ENCODE measurements around the gene SQSTM1.

Gene SQSTM1

DNA sequence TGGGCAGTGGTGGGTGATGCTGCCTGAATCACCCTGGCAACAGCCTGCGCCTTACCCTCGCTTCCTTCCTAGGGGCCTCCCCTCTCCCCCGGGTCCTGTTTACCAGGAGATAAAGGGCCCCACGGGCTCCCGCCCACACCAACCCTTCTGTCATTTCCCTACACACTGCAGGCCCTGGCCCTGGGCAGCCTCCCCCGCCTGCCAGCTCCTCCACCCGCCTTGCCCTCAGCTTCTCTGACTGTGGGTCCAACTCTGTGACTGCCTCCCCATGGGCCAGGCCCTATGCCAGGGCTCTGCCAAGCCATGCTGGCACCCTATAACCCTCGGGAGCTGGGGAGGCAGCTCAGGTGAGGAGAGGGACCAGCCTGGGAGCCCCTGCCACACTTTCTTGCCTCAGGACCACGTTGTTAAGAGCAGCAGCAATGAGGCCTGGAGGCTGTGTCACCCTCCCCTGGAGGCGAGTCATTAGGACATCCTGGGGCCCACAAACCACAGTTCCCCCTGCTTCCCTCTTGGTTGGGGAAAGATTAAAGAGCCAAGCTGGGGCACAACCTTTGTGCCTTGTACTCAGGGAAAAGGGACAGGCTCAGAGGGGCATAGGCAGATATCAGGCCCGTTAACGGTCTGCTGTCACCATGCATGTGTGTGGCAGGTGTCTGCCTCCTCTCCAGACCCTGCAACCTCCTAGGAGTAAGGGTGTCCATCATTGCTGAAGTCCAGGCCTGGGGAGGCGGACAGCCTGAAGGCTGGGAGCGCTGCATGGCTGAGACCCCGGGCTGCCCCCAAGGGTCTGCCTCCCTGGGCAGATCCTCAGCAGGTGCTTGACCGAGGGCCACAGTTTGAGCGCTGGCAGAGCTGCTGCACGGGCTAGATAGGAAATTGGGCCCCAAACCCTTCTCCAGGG, 16.8 kb upstream of the SQSTM1 start:
- DNase-seq (ENCODE audit: extremely low spot score) = no peak
- TF ChIP-seq, protein P1, sequence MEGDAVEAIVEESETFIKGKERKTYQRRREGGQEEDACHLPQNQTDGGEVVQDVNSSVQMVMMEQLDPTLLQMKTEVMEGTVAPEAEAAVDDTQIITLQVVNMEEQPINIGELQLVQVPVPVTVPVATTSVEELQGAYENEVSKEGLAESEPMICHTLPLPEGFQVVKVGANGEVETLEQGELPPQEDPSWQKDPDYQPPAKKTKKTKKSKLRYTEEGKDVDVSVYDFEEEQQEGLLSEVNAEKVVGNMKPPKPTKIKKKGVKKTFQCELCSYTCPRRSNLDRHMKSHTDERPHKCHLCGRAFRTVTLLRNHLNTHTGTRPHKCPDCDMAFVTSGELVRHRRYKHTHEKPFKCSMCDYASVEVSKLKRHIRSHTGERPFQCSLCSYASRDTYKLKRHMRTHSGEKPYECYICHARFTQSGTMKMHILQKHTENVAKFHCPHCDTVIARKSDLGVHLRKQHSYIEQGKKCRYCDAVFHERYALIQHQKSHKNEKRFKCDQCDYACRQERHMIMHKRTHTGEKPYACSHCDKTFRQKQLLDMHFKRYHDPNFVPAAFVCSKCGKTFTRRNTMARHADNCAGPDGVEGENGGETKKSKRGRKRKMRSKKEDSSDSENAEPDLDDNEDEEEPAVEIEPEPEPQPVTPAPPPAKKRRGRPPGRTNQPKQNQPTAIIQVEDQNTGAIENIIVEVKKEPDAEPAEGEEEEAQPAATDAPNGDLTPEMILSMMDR (IDR thresholded peaks at IDR 0.05; ENCODE audit: control extremely low read depth, extremely low read depth, low read depth, missing control alignments) = no peak
- ChIA-PET CTCF (interaction anchor here (1.1 to 3.5 kb wide), 5 partner anchors 36 to 512 kb away, joined by 3 to 20 read pairs (median 6); no protein-coding TSS in a partner anchor), POLR2A (interaction anchor here (0.5 to 1.3 kb wide), 3 partner anchors 17 to 181 kb away, joined by 4 read pairs; partner anchors contain the start of genes HNRNPH1 and SQSTM1)

GRCh38 chr5:179804555-179804947, 16.2 kb upstream of the SQSTM1 start:
- ChIA-PET POLR2A (interaction anchor here (1.3 kb wide), 1 partner anchor 181 kb away, joined by 4 read pairs; the partner anchor contains the start of gene HNRNPH1), CTCF (interaction anchor here (1.1 to 3.5 kb wide), 3 partner anchors 37 to 511 kb away, joined by 3 to 10 read pairs (median 3); no protein-coding TSS in a partner anchor)
- DNase-seq (ENCODE audit: extremely low spot score) = no peak

GRCh38 chr5:179805070-179805528, 15.6 kb upstream of the SQSTM1 start:
- DNase-seq (ENCODE audit: extremely low spot score) = no peak
- ChIA-PET POLR2A (no interaction called here), CTCF (no interaction called here)
- TF ChIP-seq, protein P1 (IDR thresholded peaks at IDR 0.05; ENCODE audit: control extremely low read depth, extremely low read depth, low read depth, missing control alignments) = no peak

More at GRCh38 chr5:179804555-179804947, 16.2 kb upstream of the SQSTM1 start:
- TF ChIP-seq, protein P1 (IDR thresholded peaks at IDR 0.05; ENCODE audit: control extremely low read depth, extremely low read depth, low read depth, missing control alignments) = no peak

DNA sequence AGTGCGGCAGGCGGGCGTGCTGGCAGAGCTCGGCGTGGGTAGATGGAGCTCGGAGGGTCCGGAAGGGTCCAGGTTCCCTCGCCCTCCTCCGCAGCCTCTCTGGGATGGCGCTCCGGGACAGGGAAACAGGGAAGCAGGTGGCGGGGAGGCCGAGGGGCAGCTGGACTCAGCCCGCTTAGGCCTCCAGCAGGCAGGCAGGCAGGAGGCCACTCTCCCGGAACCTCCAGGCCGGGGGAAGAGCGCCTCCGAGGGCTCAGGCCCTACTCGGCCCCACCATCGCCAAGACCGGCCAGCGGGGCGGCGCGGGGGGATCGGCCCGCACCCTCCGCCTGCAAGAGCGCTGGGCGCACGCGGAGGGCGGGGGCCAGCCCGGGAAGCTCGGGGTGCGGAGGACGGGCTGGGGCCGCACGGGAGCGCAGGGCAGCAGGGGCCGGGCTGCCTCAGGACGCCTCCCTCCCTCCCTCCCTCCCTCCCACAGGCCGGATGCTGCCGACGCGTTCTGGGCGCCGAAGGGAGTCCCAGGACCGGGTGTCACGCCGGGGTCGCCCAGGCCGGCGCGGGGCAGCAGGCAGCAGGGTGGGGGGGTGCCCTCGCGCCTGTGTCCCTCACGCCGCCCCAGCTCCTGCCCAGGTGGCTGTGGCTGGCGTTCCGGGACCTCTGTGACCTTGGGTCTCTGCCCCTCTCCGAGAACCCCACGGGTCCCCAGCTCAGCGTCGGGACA, 15.0 kb upstream of the SQSTM1 start:
- CTCF ChIA-PET = interaction anchor here (0.9 kb wide), 1 partner anchor 17 kb away, joined by 3 read pairs; no protein-coding TSS in a partner anchor
- DNase-seq (ENCODE audit: extremely low spot score) = peak; percentile 73

GRCh38 chr5:179806250-179807048, 14.3 kb upstream of the SQSTM1 start, which contains the start of gene MGAT4B:
TSS of gene MGAT4B (minus strand) at chr5:179806866. CDS start at chr5:179806583, 283 bp downstream.
- TF ChIP-seq, protein P1 (IDR thresholded peaks at IDR 0.05; ENCODE audit: control extremely low read depth, extremely low read depth, low read depth, missing control alignments) = no peak
- peak; percentile 88 for DNase-seq (ENCODE audit: extremely low spot score)
- ChIA-PET CTCF (interaction anchor here (0.9 kb wide), 1 partner anchor 16 kb away, joined by 3 read pairs; no protein-coding TSS in a partner anchor), POLR2A (interaction anchor here (0.7 to 0.9 kb wide), 2 partner anchors 13 to 14 kb away, joined by 3 to 4 read pairs; partner anchors contain the start of gene SQSTM1)

More for the DNA sequence above, 15.0 kb upstream of the SQSTM1 start:
- POLR2A ChIA-PET = interaction anchor here (0.7 kb wide), 1 partner anchor 15 kb away, joined by 4 read pairs; the partner anchor contains the start of gene SQSTM1
- TF ChIP-seq, protein P1 (IDR thresholded peaks at IDR 0.05; ENCODE audit: control extremely low read depth, extremely low read depth, low read depth, missing control alignments) = no peak
